Neural crest cell (in vitro differentiated cells): ENCODE measurements around the gene ASTN2. TPM values are rescaled to one million over a fixed set of nuclear protein-coding genes. Genes with fewer than 3 reads are reported as not detected.
A peak's percentile ranks its signal among the peaks of the same experiment; 100 is the strongest.

Source experiments
- DNase-seq: peaks from one replicate; pipeline ENCODE4 v3.0.0; 2021; ENCODE audit warnings: low read depth, mixed read lengths, low spot score
- H3K27ac Mint-ChIP-seq: one replicate; pipeline ENCODE4 v1.8.0; 2021; ENCODE audit warnings: mild to moderate bottlenecking, mixed read lengths; ENCODE audit not compliant: unreplicated experiment
- H3K27me3 Mint-ChIP-seq: 2 replicates; pipeline ENCODE4 v1.8.0; 2021; ENCODE audit warnings: low read depth, mild to moderate bottlenecking, mixed read lengths
- H3K36me3 Mint-ChIP-seq: 2 replicates; pipeline ENCODE4 v1.8.0; 2021; ENCODE audit warnings: low read depth, mild to moderate bottlenecking, mixed read lengths
- H3K4me1 Mint-ChIP-seq: 2 replicates; pipeline ENCODE4 v1.8.0; 2021; ENCODE audit warnings: mixed read lengths
- H3K4me3 Mint-ChIP-seq: one replicate; pipeline ENCODE4 v1.8.0; 2021; ENCODE audit warnings: mild to moderate bottlenecking, mixed read lengths
- H3K9me3 Mint-ChIP-seq: 2 replicates; pipeline ENCODE4 v1.8.0; 2021; ENCODE audit warnings: mixed read lengths
- CTCF ChIP-seq: fragments of 200-600 bp; sonication (generic); conservative IDR thresholded peaks from 2 replicates; pipeline ENCODE4 v1.5.0; 2021; ENCODE audit warnings: antibody characterized with exemption, mild to moderate bottlenecking
- total RNA-seq: library from RNA; stranded (reverse); gene quantifications from 2 replicates; pipeline ENCODE4 v1.2.1, GENCODE V29; 2021

Gene ASTN2
- total RNA-seq, 1 donor from 2014 or later = 7.3 TPM

GRCh38 chr9:117092582-117092981 is 322.3 kb downstream of the ASTN2 start:
- DNase-seq = no peak
- H3K36me3 Mint-ChIP-seq = no peaks in the 10 kb centered on the region
- peaks cover 7% of the 10 kb centered on the region for H3K27me3 Mint-ChIP-seq
- H3K27ac Mint-ChIP-seq = no peak overlapping the region
- no peak for TF ChIP-seq CTCF
- H3K4me3 Mint-ChIP-seq = no peak overlapping the region
- no peaks in the 10 kb centered on the region for H3K4me1 Mint-ChIP-seq
- no peaks in the 10 kb centered on the region for H3K9me3 Mint-ChIP-seq

DNA sequence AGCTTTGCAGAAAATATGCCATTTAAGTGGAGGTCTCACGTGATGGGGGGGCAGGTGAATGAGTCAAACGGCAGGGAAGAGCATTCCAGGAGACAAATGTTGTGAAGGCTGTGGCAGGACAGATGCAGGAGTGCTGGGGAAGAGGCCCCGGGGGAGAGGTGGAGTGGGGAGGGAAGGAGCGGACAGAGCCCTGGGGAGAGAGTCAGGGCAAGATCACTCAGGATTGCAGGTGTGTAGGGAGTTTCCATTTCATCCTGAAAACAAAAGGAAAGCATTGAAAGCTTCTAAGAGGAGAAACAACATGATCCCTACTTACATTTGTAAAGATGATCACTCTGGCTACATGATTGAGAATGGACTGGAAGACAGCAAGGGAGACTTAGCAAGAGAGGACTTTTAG is 323.3 kb downstream of the ASTN2 start:
- no peaks in the 10 kb centered on the region for H3K36me3 Mint-ChIP-seq
- no peaks in the 10 kb centered on the region for H3K9me3 Mint-ChIP-seq
- no peaks in the 10 kb centered on the region for H3K4me1 Mint-ChIP-seq
- TF ChIP-seq CTCF = no peak
- H3K4me3 Mint-ChIP-seq = no peak overlapping the region
- peaks cover 3% of the 10 kb centered on the region for H3K27me3 Mint-ChIP-seq
- DNase-seq = no peak
- no peak overlapping the region for H3K27ac Mint-ChIP-seq

- H3K4me3 Mint-ChIP-seq = no peak overlapping the region
- H3K27me3 Mint-ChIP-seq = peaks cover 4% of the 10 kb centered on the region
- no peak overlapping the region for H3K27ac Mint-ChIP-seq
- no peaks in the 10 kb centered on the region for H3K9me3 Mint-ChIP-seq
- no peak for TF ChIP-seq CTCF
- no peaks in the 10 kb centered on the region for H3K36me3 Mint-ChIP-seq
- peaks cover 1% of the 10 kb centered on the region for H3K4me1 Mint-ChIP-seq
- DNase-seq = no peak
These were observed 326.1 kb downstream of the ASTN2 start for GRCh38 chr9:117088786-117089185.

- DNase-seq = no peak
- Mint-ChIP-seq H3K4me1 (peaks cover 8% of the 10 kb centered on the region), H3K4me3 (no peak overlapping the region), H3K27ac (no peak overlapping the region), H3K36me3 (no peaks in the 10 kb centered on the region), H3K27me3 (peaks cover 11% of the 10 kb centered on the region), H3K9me3 (no peaks in the 10 kb centered on the region)
- TF ChIP-seq CTCF = no peak
These were observed 326.7 kb downstream of the ASTN2 start for GRCh38 chr9:117088140-117088539.

DNA sequence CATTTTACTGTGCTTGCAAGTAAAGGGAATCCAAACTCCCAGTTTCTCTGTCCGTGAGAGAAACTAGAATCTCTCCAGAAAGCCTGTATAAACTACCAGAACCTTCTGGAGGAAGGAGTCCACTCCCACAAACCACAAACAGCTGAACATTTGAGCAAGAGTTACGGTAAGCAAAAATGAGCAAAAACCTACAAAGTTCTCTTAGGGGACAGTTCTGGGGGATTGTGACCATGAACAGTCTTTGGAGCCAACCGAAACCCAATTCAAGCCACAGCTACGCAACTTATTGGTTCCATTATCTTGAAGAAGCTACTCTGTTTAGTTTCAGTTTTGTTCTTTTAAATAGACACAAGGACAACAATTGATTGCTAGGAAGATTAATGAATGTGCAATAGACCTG is 330.6 kb downstream of the ASTN2 start:
- H3K9me3 Mint-ChIP-seq = no peaks in the 10 kb centered on the region
- H3K36me3 Mint-ChIP-seq = no peaks in the 10 kb centered on the region
- no peak for DNase-seq
- H3K4me1 Mint-ChIP-seq = peaks cover 10% of the 10 kb centered on the region
- no peak overlapping the region for H3K27ac Mint-ChIP-seq
- peaks cover 31% of the 10 kb centered on the region for H3K27me3 Mint-ChIP-seq
- no peak overlapping the region for H3K4me3 Mint-ChIP-seq
- no peak for TF ChIP-seq CTCF

- Mint-ChIP-seq H3K27ac (peak overlapping the region; percentile 86), H3K4me1 (peaks cover 10% of the 10 kb centered on the region), H3K4me3 (no peak overlapping the region), H3K27me3 (peaks cover 31% of the 10 kb centered on the region), H3K36me3 (no peaks in the 10 kb centered on the region), H3K9me3 (no peaks in the 10 kb centered on the region)
- no peak for DNase-seq
- no peak for TF ChIP-seq CTCF
These were observed 331.3 kb downstream of the ASTN2 start for GRCh38 chr9:117083559-117083958.
